Activated T-cell treated with anti-CD3 and anti-CD28 coated beads for 1 hour (primary cell): Measurements from ENCODE around the gene TXLNA.

Source experiments
- DNase-seq: peaks from one replicate; pipeline ENCODE4 v3.0.0-alpha.2; 2020; ENCODE audit warnings: low read depth

The TXLNA gene

GRCh38 chr1:32215629-32216480, 36.4 kb downstream of the TXLNA start:
- peak; percentile 48 for DNase-seq

GRCh38 chr1:32216566-32216965, 37.1 kb downstream of the TXLNA start:
- no peak for DNase-seq

GRCh38 chr1:32219022-32219421, 39.5 kb downstream of the TXLNA start:
- no peak for DNase-seq

GRCh38 chr1:32220746-32221580, 41.5 kb downstream of the TXLNA start:
- DNase-seq, result no peak

- DNase-seq, result no peak
Measured at GRCh38 chr1:32221581-32221979, 42.1 kb downstream of the TXLNA start.

GRCh38 chr1:32221980-32222755, 42.7 kb downstream of the TXLNA start, which contains the start of the genes EIF3I and TMEM234:
EIF3I (plus strand) TSS chr1:32222407; CDS start chr1:32222442, 35 bp downstream.
TMEM234 (minus strand) TSS chr1:32222353; CDS start chr1:32222322, 31 bp downstream.
- DNase-seq, result peak; percentile 84

GRCh38 chr1:32223683-32224082, 44.2 kb downstream of the TXLNA start:
- no peak for DNase-seq

- DNase-seq, result no peak
Measured at GRCh38 chr1:32224285-32224684, 44.8 kb downstream of the TXLNA start.

- no peak for DNase-seq
Measured at GRCh38 chr1:32228771-32229170, 49.3 kb downstream of the TXLNA start.

- DNase-seq, result no peak
Measured at GRCh38 chr1:32231843-32232432, 52.5 kb downstream of the TXLNA start.

- no peak for DNase-seq
Measured at GRCh38 chr1:32232558-32233304, 53.3 kb downstream of the TXLNA start.

- DNase-seq, result no peak
Measured at GRCh38 chr1:32234792-32235191, 55.3 kb downstream of the TXLNA start.

GRCh38 chr1:32239337-32239736, 59.9 kb downstream of the TXLNA start:
- no peak for DNase-seq

- DNase-seq, result no peak
Measured at GRCh38 chr1:32239790-32240139, 60.3 kb downstream of the TXLNA start.

- peak; percentile 59 for DNase-seq
Measured at GRCh38 chr1:32240140-32240951, 60.9 kb downstream of the TXLNA start.

GRCh38 chr1:32241001-32241763, 61.7 kb downstream of the TXLNA start:
- DNase-seq, result peak; percentile 34

GRCh38 chr1:32242341-32242851, 62.9 kb downstream of the TXLNA start:
- no peak for DNase-seq

GRCh38 chr1:32246888-32247273, 67.4 kb downstream of the TXLNA start, which contains the start of gene FAM167B:
FAM167B (plus strand) TSS chr1:32247222; CDS start chr1:32247422, 200 bp downstream.
- no peak for DNase-seq

- DNase-seq, result no peak
Measured at GRCh38 chr1:32247452-32247851, 68.0 kb downstream of the TXLNA start.
